Glutamatergic neuron (in vitro differentiated cells): ENCODE results near the gene PEAK1. TPM values are rescaled to one million over a fixed set of nuclear protein-coding genes. Genes with fewer than 3 reads are reported as not detected.

Experiments
- DNase-seq: peaks from one replicate; pipeline ENCODE4 v3.0.0; 2022
- H3K27ac Mint-ChIP-seq: one replicate; pipeline ENCODE4 v1.8.0; 2020; ENCODE audit warnings: mild to moderate bottlenecking, mixed read lengths, inconsistent platforms; ENCODE audit not compliant: unreplicated experiment
- H3K27me3 Mint-ChIP-seq: one replicate; pipeline ENCODE4 v1.8.0; 2020; ENCODE audit warnings: mild to moderate bottlenecking, moderate library complexity, mixed read lengths, inconsistent platforms; ENCODE audit not compliant: unreplicated experiment
- H3K36me3 Mint-ChIP-seq: one replicate; pipeline ENCODE4 v1.8.0; 2020; ENCODE audit warnings: mild to moderate bottlenecking, mixed read lengths, inconsistent platforms; ENCODE audit not compliant: unreplicated experiment
- H3K4me1 Mint-ChIP-seq: one replicate; pipeline ENCODE4 v1.8.0; 2020; ENCODE audit warnings: mild to moderate bottlenecking, low read depth, mixed read lengths, inconsistent platforms; ENCODE audit not compliant: unreplicated experiment
- H3K4me3 Mint-ChIP-seq: one replicate; pipeline ENCODE4 v1.8.0; 2020; ENCODE audit warnings: mild to moderate bottlenecking, mixed read lengths, inconsistent platforms; ENCODE audit not compliant: unreplicated experiment
- H3K9me3 Mint-ChIP-seq: one replicate; pipeline ENCODE4 v1.8.0; 2020; ENCODE audit warnings: mild to moderate bottlenecking, moderate library complexity, mixed read lengths, inconsistent platforms; ENCODE audit not compliant: unreplicated experiment
- total RNA-seq: library from RNA; stranded (reverse); fragmentation: NEBNext Ultra II Directional; extraction: Animal tissue kit (Norgen Biotek cat#: 25700); gene quantifications from one replicate; pipeline ENCODE4 v1.2.1, GENCODE V29; 2021; ENCODE audit not compliant: unreplicated experiment
- TF ChIP-seq, protein P1 (sequence below): fragments of 200-600 bp; sonication (generic); IDR thresholded peaks from one replicate; pipeline ENCODE4 v1.5.0; 2021; ENCODE audit not compliant: partially characterized antibody, unreplicated experiment

The PEAK1 gene
- total RNA-seq, 1 donor from 2014 or later, result 110 TPM

DNA sequence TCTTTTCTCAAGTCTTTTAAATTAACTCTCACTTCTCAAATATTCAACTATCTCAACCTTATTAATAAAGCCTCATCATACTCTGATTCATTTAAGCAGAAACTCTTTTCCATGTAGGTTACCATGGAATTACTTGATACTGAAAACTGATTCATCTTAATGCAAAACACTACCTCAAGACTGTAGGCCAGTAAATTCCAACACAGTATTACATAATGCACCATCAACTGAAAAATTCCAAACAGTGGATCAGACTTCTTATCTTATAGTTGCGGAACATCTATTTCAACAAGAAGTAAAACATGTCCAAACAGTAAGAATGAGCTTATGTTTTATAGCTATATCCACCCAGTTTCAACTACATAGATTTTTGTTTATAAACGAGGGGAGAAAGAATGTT is 124.5 kb downstream of the PEAK1 start:
- H3K36me3 Mint-ChIP-seq, result no peaks in the 10 kb centered on the region
- no peak overlapping the region for H3K27ac Mint-ChIP-seq
- TF ChIP-seq, protein P1, sequence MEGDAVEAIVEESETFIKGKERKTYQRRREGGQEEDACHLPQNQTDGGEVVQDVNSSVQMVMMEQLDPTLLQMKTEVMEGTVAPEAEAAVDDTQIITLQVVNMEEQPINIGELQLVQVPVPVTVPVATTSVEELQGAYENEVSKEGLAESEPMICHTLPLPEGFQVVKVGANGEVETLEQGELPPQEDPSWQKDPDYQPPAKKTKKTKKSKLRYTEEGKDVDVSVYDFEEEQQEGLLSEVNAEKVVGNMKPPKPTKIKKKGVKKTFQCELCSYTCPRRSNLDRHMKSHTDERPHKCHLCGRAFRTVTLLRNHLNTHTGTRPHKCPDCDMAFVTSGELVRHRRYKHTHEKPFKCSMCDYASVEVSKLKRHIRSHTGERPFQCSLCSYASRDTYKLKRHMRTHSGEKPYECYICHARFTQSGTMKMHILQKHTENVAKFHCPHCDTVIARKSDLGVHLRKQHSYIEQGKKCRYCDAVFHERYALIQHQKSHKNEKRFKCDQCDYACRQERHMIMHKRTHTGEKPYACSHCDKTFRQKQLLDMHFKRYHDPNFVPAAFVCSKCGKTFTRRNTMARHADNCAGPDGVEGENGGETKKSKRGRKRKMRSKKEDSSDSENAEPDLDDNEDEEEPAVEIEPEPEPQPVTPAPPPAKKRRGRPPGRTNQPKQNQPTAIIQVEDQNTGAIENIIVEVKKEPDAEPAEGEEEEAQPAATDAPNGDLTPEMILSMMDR, result no peak
- H3K4me1 Mint-ChIP-seq, result peaks cover 6% of the 10 kb centered on the region
- H3K4me3 Mint-ChIP-seq, result no peak overlapping the region
- DNase-seq, result no peak
- no peaks in the 10 kb centered on the region for H3K27me3 Mint-ChIP-seq
- peaks cover 6% of the 10 kb centered on the region for H3K9me3 Mint-ChIP-seq

DNA sequence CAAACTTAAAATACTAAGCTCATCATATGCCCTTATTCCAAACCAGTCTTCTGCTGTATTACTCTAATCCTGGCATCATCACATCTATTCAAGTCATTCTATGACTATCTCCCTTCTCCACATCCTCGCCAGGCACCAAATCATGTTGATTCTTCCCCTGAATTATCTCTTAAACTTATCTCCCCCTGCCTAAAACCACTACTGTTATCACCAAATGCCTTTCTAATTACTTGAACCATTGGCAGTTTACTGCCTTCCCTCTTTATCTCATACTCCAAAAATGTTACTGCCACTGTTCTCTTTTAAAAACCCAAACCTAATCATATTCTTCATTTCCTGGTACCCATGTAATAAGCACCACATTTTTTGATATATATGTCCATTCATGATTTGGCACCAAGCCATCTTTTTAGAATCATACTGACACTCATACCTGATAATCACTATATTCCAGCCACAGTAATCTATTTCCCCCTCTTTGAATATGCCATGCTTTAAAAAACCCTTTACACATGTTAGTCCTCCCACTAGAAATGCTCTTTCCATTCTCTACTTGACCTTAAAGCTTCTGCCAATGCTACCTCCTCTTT is 126.8 kb downstream of the PEAK1 start:
- no peak for DNase-seq
- H3K4me1 Mint-ChIP-seq, result peaks cover 6% of the 10 kb centered on the region
- no peak overlapping the region for H3K4me3 Mint-ChIP-seq
- H3K36me3 Mint-ChIP-seq, result no peaks in the 10 kb centered on the region
- peaks cover 3% of the 10 kb centered on the region for H3K9me3 Mint-ChIP-seq
- no peak overlapping the region for H3K27ac Mint-ChIP-seq
- TF ChIP-seq, protein P1, result no peak
- H3K27me3 Mint-ChIP-seq, result no peaks in the 10 kb centered on the region

DNA sequence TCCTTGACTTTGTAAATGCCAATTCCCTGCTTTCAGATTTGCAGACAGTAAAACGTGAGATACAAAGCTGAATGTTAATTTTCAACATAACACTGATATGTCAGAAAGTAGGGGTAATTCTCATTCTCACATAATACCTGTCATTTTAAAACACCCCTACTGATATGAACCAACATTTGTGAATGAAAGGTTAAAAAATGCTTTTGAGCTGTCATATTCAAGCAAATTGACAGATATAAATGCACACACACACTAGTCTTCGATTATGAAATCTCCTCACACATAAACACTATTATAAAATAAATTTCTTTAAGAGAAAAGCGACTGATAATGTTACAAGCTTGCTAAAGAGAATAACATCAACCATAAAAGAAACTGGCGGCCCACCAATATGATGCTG is 128.8 kb downstream of the PEAK1 start:
- Mint-ChIP-seq H3K9me3 (no peaks in the 10 kb centered on the region), H3K36me3 (no peaks in the 10 kb centered on the region), H3K27me3 (no peaks in the 10 kb centered on the region), H3K4me1 (no peaks in the 10 kb centered on the region), H3K27ac (no peak overlapping the region), H3K4me3 (no peak overlapping the region)
- TF ChIP-seq, protein P1, result no peak
- DNase-seq, result no peak

DNA sequence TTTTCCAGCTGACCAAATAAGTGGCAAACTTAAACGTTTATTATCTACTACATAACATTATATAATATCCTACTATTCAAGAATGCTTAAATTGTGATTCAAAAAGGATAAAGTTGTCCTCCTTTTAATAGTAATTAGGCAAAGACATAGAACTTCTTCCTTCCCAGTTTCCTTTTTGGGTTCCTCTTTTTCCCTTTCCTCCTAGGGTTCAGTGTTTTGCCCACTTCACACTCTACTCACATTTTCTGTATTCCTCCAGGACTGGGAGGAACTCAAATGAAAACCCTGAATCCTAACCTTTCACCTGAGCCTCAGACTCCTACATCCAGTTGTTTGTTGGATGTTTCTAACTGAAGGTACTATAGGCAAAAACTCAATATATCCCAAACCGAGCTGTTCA is 132.5 kb downstream of the PEAK1 start:
- Mint-ChIP-seq H3K9me3 (no peaks in the 10 kb centered on the region), H3K27me3 (no peaks in the 10 kb centered on the region), H3K36me3 (no peaks in the 10 kb centered on the region), H3K4me1 (peaks cover 5% of the 10 kb centered on the region), H3K27ac (no peak overlapping the region), H3K4me3 (no peak overlapping the region)
- DNase-seq, result no peak
- TF ChIP-seq, protein P1, result no peak

DNA sequence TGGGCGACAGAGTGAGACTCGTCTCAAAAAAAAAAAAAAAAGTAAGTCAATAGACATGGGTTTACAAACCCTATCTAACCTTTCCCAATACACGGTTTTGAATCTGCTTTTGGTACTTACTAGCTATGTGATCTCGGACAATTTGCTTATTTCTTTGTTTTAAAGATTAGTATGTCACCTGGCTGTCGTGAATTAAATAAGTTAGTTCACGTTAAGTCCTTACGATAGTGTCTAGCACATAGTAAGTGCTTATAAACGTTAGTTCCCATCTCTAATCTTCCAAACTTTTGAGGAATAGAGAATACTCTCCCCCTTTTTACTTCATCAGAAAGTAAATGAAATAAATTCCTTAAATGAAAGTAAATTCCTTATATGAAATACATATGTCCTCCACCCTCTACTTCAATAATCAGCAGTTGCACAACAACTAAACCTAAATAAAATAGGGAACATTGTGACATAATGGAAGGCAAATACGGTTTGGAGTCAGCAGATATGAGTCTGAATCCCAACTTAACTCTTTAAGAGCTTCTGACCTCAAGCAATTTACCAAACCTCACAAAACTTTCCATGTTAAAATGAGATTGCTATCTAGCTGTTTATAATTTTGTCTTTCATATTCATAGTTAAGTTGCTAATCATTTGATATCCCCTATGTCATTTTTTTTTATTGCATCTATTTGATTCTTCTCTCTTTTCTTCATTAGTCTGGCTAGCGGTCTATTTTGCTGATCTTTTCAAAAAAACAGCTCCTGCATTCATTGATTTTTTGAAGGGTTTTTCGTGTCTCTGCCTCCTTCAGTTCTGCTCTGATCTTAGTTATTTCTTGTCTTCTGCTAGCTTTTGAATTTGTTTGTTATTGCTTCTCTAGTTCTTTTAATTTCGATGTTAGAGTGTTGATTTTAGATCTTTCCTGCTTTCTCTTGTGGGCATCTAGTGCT is 134.6 kb downstream of the PEAK1 start:
- Mint-ChIP-seq H3K4me1 (peaks cover 5% of the 10 kb centered on the region), H3K27me3 (no peaks in the 10 kb centered on the region), H3K9me3 (no peaks in the 10 kb centered on the region), H3K4me3 (no peak overlapping the region), H3K27ac (no peak overlapping the region), H3K36me3 (no peaks in the 10 kb centered on the region)
- TF ChIP-seq, protein P1, result no peak
- DNase-seq, result no peak
